ELR (cell line): Measurements from ENCODE around the gene TUSC2.
"Not testable (repeated sequence)": the region's sequence is repeated elsewhere in the genome, so short reads cannot be mapped to it uniquely, and the experiment has no call there.

Experiments
- DNase-seq: peaks from one replicate; pipeline ENCODE4 v3.0.0-alpha.2; 2015; ENCODE audit warnings: low read depth

The TUSC2 gene

DNA sequence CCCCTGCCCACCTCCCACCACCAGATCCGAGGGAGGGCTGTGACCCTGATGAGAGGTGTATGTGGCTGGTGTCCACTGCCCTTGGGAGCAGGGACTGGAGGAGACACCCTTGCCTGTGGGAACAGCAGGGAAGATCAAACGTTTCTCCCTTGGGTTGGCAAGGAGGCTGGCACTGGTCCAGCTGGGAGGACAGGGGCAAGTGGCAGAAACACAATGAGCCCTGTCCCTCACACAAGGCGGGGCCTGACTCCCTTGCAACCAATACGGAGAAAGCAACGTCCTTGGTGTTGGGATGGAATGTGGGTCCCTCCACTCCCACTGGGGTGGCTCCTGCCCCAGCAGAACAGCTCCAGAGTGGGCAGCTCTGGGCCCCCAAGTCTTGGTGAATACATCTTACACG is 10.7 kb downstream of the TUSC2 start:
- DNase-seq = no peak

- peak; percentile 60 for DNase-seq
Observed at GRCh38 chr3:50316657-50317242, 11.3 kb downstream of the TUSC2 start.

- no peak for DNase-seq
Observed at GRCh38 chr3:50314816-50315215, 13.2 kb downstream of the TUSC2 start.

DNA sequence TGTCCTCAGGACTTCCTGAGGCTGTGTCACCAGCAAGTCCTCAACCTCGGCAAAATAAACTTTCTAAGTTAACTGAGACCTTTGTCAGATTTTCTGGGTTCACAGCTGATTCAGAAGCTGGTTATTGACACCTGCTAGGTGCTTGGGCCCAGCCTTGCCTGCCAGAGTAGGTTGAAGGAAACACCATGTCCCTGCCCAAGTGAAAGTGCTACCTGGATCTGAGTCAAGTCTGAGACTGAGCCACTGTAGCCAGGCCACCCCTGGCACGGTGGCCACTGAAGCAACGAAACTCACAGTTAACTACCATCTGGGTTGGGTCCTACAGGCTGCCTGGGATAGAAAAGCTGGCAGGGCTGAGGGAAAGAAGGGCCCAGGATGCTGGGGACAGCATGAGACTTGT is 13.7 kb downstream of the TUSC2 start:
- no peak for DNase-seq

DNA sequence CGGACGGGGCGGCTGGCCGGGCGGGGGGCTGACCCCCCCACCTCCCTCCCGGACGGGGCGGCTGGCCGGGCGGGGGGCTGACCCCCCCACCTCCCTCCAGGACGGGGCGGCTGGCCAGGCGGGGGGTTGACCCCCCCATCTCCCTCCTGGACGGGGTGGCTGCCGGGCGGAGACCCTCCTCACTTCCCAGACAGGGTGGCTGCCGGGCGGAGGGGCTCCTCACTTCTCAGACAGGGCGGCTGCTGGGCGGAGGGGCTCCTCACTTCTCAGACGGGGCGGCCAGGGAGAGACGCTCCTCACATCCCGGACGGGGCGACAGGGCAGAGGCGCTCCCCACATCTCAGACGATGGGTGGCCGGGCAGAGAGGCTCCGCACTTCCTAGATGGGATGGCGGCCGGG is 16.0 kb downstream of the TUSC2 start:
- DNase-seq = not testable (repeated sequence)

GRCh38 chr3:50304601-50305000 is 23.4 kb downstream of the TUSC2 start:
- peak; percentile 72 for DNase-seq

GRCh38 chr3:50303013-50303815 is 24.8 kb downstream of the TUSC2 start, which contains the start of gene HYAL1:
Gene HYAL1 (minus strand): TSS chr3:50303574. CDS start chr3:50302956, 618 bp downstream.
- DNase-seq = no peak

DNA sequence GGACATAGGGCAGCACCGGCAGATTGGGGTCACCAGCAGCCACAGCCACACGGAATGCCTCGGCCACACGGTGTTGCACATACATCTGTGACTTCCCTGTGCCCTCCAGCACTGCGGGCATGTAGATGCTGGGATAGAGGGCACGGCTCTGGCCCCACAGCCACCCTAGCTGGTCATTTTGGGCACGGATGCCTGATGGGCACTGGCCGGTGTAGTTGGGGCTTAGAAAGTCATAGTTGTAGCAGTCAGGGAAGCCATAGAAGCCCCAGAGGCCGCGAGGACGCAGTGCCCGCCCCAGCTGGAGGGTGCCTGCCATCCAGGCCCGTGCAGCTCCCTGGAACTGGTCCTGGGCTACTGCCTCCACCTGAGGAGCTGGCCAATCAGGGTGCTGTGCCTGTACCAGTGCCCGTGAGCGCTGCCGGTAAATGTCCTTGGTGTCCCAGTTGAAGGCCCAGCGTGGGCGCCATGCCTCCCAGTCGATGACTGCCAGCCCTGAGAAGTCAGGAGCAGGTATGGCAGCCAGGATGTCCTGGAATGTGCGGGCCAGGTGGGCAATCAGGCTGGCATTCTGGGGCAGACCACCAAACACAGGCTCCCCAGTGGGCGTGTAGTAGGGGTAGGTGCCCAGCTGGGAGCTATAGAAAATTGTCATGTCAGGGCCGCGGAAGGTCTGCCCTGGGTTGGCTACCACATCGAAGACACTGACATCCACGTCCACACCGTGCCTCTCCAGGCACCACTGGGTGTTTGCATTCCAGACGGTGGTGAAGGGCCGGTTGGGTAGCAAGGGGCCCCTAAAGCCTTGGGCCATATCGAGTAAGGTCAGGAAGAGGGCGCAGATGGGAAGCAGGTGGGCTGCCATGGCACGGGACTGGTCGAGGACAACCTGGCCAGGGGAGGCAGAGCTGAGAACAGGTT is 25.7 kb downstream of the TUSC2 start:
- DNase-seq = no peak

- no peak for DNase-seq
Observed at GRCh38 chr3:50300681-50301254, 27.3 kb downstream of the TUSC2 start.

DNA sequence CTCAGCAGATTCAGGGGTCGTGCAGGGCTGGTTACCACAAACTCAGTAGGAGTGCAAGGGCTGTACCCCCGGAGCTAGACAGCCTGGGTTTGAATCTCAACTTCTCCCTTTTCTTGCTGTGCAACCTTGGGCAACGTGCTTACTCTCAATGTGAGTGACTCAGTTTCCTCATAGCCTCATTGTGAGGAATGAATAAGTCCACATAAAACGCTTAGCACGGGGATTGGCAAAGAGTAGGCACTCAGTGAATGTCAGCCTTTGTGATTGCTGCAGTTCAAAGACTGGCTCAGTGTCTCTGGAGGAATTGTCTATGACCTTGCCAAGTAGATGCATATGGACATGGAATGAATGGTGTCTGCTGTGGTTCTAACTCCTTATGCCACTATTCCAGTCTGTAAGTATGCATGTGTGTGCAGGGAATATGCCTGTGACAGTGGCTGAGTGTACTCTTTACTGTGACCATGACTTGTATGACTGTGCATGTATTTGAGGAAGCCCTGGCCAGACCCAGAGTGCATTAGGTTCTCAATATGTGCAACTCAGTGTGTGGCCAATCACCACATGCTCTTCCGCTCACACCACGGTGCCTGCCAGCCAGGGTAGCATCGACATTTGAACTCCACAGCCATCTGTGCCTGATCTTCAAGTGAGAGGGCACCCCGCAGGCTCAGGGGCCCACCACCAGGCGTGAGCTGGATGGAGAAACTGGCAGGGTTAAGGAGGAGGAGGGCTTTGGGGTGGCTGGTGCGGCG is 27.9 kb downstream of the TUSC2 start:
- DNase-seq = peak; percentile 67

DNA sequence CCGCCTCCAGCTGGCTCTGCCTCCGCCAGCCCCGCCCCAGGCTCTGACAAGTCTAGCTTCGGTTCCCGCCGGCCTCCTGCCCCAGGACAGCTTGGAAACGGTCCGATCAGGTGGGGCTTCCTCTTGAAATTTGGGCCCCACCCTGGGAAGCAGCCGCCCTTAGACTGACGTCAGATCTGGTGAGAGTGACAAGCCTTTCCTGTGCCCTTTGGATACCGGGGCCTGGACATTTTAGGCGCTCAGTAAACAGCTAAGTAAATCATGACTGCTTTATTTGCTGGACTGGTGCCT is 28.4 kb downstream of the TUSC2 start:
- DNase-seq = no peak

DNA sequence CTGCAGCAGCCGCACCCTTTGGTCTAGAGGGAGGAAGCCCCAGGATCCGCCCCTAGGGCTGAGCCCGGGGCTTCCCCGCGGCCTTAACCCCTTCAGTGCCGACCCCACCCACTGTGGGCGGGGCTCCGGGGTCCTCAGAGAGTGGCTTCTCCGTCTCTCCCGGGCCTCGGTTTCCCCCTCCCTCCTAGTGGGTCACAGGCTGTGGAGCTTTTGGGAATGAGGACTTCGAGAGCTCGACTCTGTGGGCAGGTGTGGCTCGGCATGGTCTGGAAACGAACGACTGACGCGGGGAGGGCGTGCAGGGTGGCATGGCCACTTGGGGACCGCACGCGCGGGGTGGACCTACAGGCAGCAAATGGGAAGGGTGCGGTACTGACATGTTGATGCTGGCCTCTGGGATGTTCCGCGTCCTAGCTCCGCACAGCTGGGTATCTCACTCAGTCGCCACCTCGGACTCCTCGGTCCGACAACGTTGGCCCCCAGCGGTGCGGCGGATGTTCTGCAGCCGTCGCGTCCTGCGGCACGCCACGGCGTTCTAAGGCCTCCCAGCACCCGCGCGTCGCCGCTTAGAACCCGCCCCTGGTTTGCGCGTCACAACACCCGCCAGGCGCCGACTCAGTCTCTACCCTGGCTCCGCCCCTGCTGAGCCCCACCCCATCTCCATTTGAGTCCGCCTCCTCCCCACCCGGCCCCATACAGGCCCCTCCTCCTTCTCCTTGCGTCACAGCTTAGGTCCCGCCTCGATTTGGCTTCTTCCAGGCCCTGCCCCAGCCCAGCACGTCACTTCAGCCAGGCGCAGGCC is 29.0 kb downstream of the TUSC2 start, which contains the start of the genes HYAL3 and NAA80:
Gene HYAL3 (minus strand): TSS at position 570 of the 802 bp plus-strand sequence. CDS start 3,803 bp downstream, outside the sequence.
Gene NAA80 (minus strand): TSS at position 570 of the 802 bp plus-strand sequence. CDS start 1,942 bp downstream, outside the sequence.
- DNase-seq = peak; percentile 99

DNA sequence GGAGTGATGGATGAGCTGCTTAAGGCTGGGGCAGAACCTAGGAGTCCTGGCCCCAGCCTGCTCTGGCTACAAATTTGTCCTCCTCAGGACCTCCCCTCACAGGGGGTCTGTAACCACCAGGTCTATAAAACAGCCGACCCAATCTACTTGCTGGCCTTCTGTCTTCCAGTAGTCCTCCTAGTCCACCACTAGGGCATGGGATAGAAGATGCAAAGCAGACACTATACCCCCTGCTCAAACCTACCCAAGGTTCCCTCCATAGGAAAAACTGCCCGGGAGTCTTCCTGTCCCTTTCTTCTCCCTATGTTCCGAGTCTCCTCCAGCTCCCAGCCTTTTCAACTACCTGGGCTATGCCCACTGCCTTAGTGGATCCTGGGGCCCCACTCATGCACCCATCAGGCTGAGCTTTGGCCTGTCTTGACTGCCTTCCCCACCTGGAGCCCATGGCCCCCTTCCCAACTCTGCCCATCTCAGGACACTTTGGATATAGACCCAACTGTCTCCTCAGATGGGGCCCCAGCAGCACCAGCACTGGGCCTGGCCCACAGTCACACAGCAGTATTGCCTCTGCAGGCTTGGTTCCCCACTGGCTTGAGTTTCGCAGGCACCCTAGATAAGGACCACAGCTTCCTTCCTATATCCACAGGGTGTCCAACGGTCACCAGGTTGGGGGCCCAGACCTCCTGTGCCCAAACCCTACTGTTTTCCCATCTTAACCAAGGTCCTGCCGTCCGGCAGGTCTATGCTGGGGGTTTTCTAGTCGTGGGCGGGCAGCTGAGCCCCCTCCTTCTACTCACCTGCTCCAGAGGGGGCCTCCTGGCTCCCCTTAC is 29.9 kb downstream of the TUSC2 start:
- DNase-seq = peak; percentile 28

- no peak for DNase-seq
Observed at GRCh38 chr3:50297384-50297775, 30.6 kb downstream of the TUSC2 start.

GRCh38 chr3:50296721-50297383 is 31.2 kb downstream of the TUSC2 start:
- no peak for DNase-seq

DNA sequence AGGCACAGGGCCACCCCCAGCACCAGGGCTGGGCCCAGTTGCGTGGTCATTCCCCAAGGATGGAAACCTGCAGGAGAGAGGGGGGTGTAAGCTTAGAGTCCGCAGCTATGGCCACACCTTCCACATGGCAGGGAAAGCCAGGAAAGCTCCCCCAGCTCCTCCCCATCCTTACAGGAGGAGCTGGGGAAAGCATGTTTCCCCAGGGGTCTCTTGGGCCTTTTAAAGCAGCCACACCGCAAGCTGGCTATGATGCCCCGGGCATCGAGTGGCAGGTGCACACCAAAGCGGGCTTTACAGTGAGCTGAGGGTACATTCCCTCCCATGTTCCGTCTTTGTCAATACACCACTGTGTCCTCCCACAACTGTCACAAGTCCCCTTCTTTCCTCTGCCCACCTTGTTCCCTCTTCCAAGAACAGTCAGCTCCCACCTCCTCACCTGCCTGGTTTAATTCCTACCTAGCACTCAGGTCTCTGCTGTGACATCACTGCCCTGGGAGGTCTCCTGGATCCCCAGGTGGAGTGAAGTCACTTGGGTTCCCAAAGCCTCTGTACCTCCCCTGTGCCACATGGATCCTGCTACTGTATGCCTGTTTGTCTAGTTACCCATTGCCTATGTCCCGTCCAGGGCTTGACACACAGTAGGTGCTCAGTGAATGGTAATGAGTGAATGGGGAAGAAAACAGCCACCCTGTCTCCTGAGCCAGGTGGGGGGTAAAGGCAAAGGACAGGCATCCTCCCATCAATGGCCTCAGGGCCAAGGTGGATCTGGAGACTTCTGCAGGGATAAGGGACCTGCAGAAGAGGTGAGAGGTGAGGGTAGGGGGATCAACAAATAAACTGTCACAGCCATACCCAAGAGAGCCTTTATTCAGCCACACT is 32.2 kb downstream of the TUSC2 start:
- no peak for DNase-seq

DNA sequence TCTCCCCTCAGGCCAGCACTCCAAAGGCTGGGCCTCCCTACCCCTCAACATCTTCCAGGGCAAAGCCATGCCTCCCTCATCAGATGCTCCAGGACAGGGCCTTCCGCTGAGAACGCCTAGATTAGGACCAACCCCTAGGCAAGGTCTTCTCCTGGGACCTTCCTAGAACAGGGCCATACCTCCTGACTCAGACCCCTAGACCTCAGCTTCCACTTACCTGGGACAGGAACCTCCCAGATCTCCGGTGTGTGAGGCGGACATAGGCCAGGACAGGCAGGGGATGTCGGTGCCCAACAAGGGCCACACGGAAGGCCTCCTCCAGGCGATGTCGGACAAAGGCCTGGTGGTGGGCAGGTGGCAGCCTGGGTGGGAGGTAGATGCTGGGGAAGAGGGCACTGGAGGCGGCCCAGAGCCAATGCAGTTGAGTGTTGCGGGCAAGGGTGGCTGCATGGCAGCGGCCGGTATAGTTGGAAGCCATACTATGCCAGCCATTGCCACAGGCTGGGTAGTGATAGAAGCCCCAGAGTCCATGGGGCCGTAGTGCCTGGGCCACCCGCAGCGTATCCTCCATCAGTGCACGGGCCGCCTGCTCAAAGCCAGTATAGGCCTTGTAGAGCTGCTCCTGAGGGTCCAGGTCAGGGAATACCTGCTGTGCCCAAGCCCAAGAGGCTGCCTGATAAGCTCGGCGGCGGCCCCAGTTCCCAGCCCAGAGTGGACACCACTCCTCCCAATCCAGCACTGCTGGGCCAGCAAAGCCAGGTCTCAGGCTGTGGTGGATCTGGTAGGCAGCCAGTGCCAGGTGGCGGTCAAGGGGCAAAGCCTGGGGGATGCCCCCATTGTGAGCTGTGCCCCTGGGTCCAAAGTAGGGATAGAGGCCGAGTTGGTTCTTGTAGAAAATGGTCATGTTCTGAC is 33.3 kb downstream of the TUSC2 start:
- no peak for DNase-seq
